Colonic mucosa (tissue), 4 donors: ENCODE data around the gene GAS6. TPM values are rescaled to one million over a fixed set of nuclear protein-coding genes. Genes with fewer than 3 reads are reported as not detected.

Experiments
- DNase-seq: peaks from one replicate; pipeline ENCODE4 v3.0.0-alpha.2; 2020
- H3K27ac ChIP-seq: fragments of 200-600 bp; one replicate; pipeline ENCODE4 v1.8.0; 2021
- H3K27me3 ChIP-seq: fragments of 200-600 bp; one replicate; pipeline ENCODE4 v1.8.0; 2021
- H3K36me3 ChIP-seq: fragments of 200-600 bp; one replicate; pipeline ENCODE4 v1.8.0; 2021
- H3K4me1 ChIP-seq: fragments of 200-600 bp; one replicate; pipeline ENCODE4 v1.8.0; 2021; ENCODE audit warnings: mild to moderate bottlenecking
- H3K4me3 ChIP-seq: fragments of 200-600 bp; one replicate; pipeline ENCODE4 v1.8.0; 2021
- H3K9ac ChIP-seq, 2 donors: one replicate each; pipeline ENCODE4 v1.7.0; 2013; ENCODE audit warnings: control low read depth in 2 of 2, low read depth in 2 of 2, low read length in 2 of 2
- H3K9me3 ChIP-seq: fragments of 200-600 bp; one replicate; pipeline ENCODE4 v1.8.0; 2021
- CTCF ChIP-seq: fragments of 200-600 bp; IDR thresholded peaks from one replicate; pipeline ENCODE4 v1.8.0; 2022; ENCODE audit warnings: antibody characterized with exemption, mild to moderate bottlenecking
- intact Hi-C: fragments of 100-400 bp; cut with DNase I; formaldehyde crosslinking; loops from one replicate; pipeline ENCODE4 v1.14.1; 2022
- total RNA-seq, 2 donors: library from RNA; stranded (reverse); fragmentation: NEBNext Ultra II Directional in 1 of 2; extraction: Animal tissue kit (Norgen Biotek cat#: 25700) in 1 of 2; gene quantifications; one replicate each; pipeline ENCODE4 v1.2.1, GENCODE V29; 2021
- donor health status: healthy.
- donor health status: DM: no; HTN: no; CAD: no.
- donor health status: DM: no; HTN: no; CAD: no.

Gene GAS6
- total RNA-seq, 2 donors from 2014 or later: 118 to 121 TPM

- DNase-seq: no peak
- Histone ChIP-seq H3K4me3 (no peak overlapping the region), H3K27me3 (no peaks in the 10 kb centered on the region), H3K27ac (peak overlapping the region; percentile 84), H3K9ac (peak overlapping the region in 1 of 2 donors; percentile 90), H3K36me3 (no peaks in the 10 kb centered on the region), H3K9me3 (no peaks in the 10 kb centered on the region), H3K4me1 (peaks cover 49% of the 10 kb centered on the region)
- intact Hi-C loops: no loop called here
- TF ChIP-seq CTCF: no peak
Measured at GRCh38 chr13:113859311-113860050, 4.4 kb downstream of the GAS6 start.

GRCh38 chr13:113857531-113858195 lies 6.2 kb downstream of the GAS6 start:
- intact Hi-C loops: no loop called here
- Histone ChIP-seq H3K27ac (peak overlapping the region; percentile 61), H3K4me1 (peaks cover 65% of the 10 kb centered on the region), H3K9ac (peak overlapping the region in 1 of 2 donors; percentile 72), H3K36me3 (no peaks in the 10 kb centered on the region), H3K4me3 (no peak overlapping the region), H3K27me3 (no peaks in the 10 kb centered on the region), H3K9me3 (no peaks in the 10 kb centered on the region)
- TF ChIP-seq CTCF: no peak
- DNase-seq: no peak

- H3K27me3 ChIP-seq: no peaks in the 10 kb centered on the region
- no peaks in the 10 kb centered on the region for H3K9me3 ChIP-seq
- peaks cover 59% of the 10 kb centered on the region for H3K4me1 ChIP-seq
- no peak for TF ChIP-seq CTCF
- H3K9ac ChIP-seq: peak overlapping the region in 1 of 2 donors; percentile 72
- intact Hi-C loops: no loop called here
- peak; percentile 66 for DNase-seq
- H3K4me3 ChIP-seq: no peak overlapping the region
- peak overlapping the region; percentile 61 for H3K27ac ChIP-seq
- H3K36me3 ChIP-seq: no peaks in the 10 kb centered on the region
Measured at GRCh38 chr13:113856716-113857065, 7.2 kb downstream of the GAS6 start.

GRCh38 chr13:113855931-113856715 lies 7.8 kb downstream of the GAS6 start:
- TF ChIP-seq CTCF: no peak
- intact Hi-C loops: no loop called here
- no peaks in the 10 kb centered on the region for H3K27me3 ChIP-seq
- H3K36me3 ChIP-seq: no peaks in the 10 kb centered on the region
- H3K27ac ChIP-seq: peak overlapping the region; percentile 61
- peak overlapping the region in 1 of 2 donors; percentile 72 for H3K9ac ChIP-seq
- no peak for DNase-seq
- H3K9me3 ChIP-seq: no peaks in the 10 kb centered on the region
- H3K4me1 ChIP-seq: peaks cover 58% of the 10 kb centered on the region
- no peak overlapping the region for H3K4me3 ChIP-seq
